HepG2 (cell line): ENCODE measurements around the gene PKMYT1. TPM values are rescaled to one million over a fixed set of nuclear protein-coding genes. Genes with fewer than 3 reads are reported as not detected.

Source experiments
- CAMTA2 ChIP-seq: sonication (generic); formaldehyde crosslinking; IDR thresholded peaks from 2 replicates; pipeline ENCODE4 v1.4.0; 2020; ENCODE audit warnings: mild to moderate bottlenecking, missing genetic modification reagents, borderline replicate concordance
- RELA ChIP-seq: sonication (generic); formaldehyde crosslinking; IDR thresholded peaks from 2 replicates; pipeline ENCODE4 v1.4.0; 2020; ENCODE audit warnings: missing genetic modification reagents
- RFX5 ChIP-seq: IDR thresholded peaks from 2 replicates; pipeline ENCODE4 v1.6.1; 2011; ENCODE audit warnings: low read depth, low read length, improper control_type of control experiment
- SMAD9 ChIP-seq: sonication (generic); formaldehyde crosslinking; IDR thresholded peaks from 2 replicates; pipeline ENCODE4 v1.5.1; 2020; ENCODE audit warnings: mild to moderate bottlenecking, missing genetic modification reagents
- ZFP36L1 ChIP-seq: sonication (generic); formaldehyde crosslinking; IDR thresholded peaks from 2 replicates; pipeline ENCODE4 v1.8.0; 2022; ENCODE audit warnings: mild to moderate bottlenecking, missing genetic modification reagents, moderate library complexity
- ZNF350 ChIP-seq: sonication (generic); formaldehyde crosslinking; IDR thresholded peaks from 2 replicates; pipeline ENCODE4 v1.4.0; 2020; ENCODE audit warnings: mild to moderate bottlenecking, low read depth, missing genetic modification reagents, borderline replicate concordance
- ZNF496 ChIP-seq: sonication (generic); formaldehyde crosslinking; IDR thresholded peaks from 2 replicates; pipeline ENCODE4 v1.8.1; 2023; ENCODE audit warnings: mild to moderate bottlenecking, moderate library complexity, missing genetic modification reagents; ENCODE audit not compliant: insufficient replicate concordance
- ZNF549 ChIP-seq: sonication (generic); formaldehyde crosslinking; IDR thresholded peaks from 2 replicates; pipeline ENCODE4 v1.5.0; 2020; ENCODE audit warnings: missing genetic modification reagents
- ZNF558 ChIP-seq: sonication (generic); formaldehyde crosslinking; IDR thresholded peaks from 2 replicates; pipeline ENCODE4 v1.9.0; 2022; ENCODE audit warnings: mild to moderate bottlenecking, missing genetic modification reagents, borderline replicate concordance
- ZNF7 ChIP-seq: IDR thresholded peaks from 2 replicates; pipeline ENCODE4 v1.6.1; 2016; ENCODE audit warnings: missing biosample characterization, missing genetic modification reagents
- polyA plus RNA-seq, 8 experiments: library from polyadenylated mRNA; depleted of rRNA in 3 of 8; stranded (reverse) in 7 of 8; unstranded in 1 of 8; fragments of >200 nt; fragmentation: Illumina TruSeq in 4 of 8; extraction: Trizol in 4 of 8; gene quantifications; 2 replicates each; pipeline versions ENCODE4 v1.2.1 to v1.2.3, GENCODE V29; 2011 to 2016; ENCODE audit warnings: low read depth in 4 of 8, missing spikeins in 1 of 8, mixed read lengths in 1 of 8; ENCODE audit not compliant: insufficient read depth in 1 of 8
- total RNA-seq, 5 experiments: library from RNA; depleted of rRNA; stranded (reverse); fragments of >200 nt; fragmentation: Illumina TruSeq; extraction: Trizol; gene quantifications; 2 replicates each; pipeline ENCODE4 v1.2.3, GENCODE V29; 2016; ENCODE audit warnings: low read depth in 1 of 5
- TF ChIP-seq, protein P1 (sequence below): sonication (generic); formaldehyde crosslinking; IDR thresholded peaks from 2 replicates; pipeline ENCODE4 v1.4.0; 2020; ENCODE audit warnings: missing genetic modification reagents, borderline replicate concordance
- TF ChIP-seq, protein P2 (sequence below): sonication (generic); formaldehyde crosslinking; IDR thresholded peaks from 2 replicates; pipeline ENCODE4 v1.9.0; 2022; ENCODE audit warnings: missing genetic modification reagents, mild to moderate bottlenecking, borderline replicate concordance
- TF ChIP-seq, protein P3 (sequence below): sonication (generic); formaldehyde crosslinking; IDR thresholded peaks from 2 replicates; pipeline ENCODE4 v1.4.0; 2020; ENCODE audit warnings: mild to moderate bottlenecking, low read depth, missing genetic modification reagents
- TF ChIP-seq, protein P4 (sequence below): sonication (generic); formaldehyde crosslinking; IDR thresholded peaks from 2 replicates; pipeline ENCODE4 v1.9.0; 2021; ENCODE audit warnings: mild to moderate bottlenecking, missing genetic modification reagents

Gene PKMYT1
- total and polyA plus RNA-seq, 2 of the 13 experiments (the other 11 are each of a cell fraction or from before 2014, with no cell fraction given) = 7.0 to 27.8 TPM

DNA sequence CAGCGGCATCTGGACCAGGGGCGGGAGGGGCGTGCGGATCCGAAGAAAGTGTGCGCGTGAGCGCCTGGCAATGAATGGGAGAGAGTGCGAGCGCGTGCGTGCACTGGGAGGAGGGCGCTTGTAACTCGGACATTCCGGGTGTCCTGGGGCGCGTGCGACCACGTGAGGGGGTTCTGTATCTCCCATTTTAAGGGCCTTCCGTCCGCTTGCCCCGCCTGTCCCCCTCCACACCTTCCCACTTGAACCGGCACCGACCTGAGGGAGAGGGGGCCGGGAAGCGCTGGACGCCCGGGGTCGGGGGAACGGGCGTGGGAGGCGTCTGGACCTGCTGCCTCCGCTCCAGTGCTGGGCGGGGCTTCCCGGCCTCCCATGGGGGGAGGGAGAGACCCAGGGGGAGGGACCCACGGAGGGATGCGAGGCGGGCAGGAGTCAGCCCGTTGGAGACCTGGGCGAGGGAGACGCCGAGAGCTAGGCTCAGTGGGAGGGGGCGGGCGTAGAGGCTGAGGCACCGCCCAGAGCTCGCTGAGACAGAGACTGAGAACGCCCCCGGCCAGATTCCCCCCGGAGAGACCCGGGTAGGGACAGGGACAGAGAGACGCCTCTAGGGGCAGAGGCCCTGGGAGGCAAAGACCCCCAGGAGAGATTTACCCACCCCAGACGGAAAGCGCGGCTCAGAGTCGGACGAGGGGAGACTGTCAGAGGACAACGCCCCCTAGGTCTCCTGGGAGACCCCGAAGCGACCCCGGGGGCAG, 16.3 kb downstream of the PKMYT1 start, which contains the start of gene KREMEN2 (continued):
- TF ChIP-seq, protein P1, sequence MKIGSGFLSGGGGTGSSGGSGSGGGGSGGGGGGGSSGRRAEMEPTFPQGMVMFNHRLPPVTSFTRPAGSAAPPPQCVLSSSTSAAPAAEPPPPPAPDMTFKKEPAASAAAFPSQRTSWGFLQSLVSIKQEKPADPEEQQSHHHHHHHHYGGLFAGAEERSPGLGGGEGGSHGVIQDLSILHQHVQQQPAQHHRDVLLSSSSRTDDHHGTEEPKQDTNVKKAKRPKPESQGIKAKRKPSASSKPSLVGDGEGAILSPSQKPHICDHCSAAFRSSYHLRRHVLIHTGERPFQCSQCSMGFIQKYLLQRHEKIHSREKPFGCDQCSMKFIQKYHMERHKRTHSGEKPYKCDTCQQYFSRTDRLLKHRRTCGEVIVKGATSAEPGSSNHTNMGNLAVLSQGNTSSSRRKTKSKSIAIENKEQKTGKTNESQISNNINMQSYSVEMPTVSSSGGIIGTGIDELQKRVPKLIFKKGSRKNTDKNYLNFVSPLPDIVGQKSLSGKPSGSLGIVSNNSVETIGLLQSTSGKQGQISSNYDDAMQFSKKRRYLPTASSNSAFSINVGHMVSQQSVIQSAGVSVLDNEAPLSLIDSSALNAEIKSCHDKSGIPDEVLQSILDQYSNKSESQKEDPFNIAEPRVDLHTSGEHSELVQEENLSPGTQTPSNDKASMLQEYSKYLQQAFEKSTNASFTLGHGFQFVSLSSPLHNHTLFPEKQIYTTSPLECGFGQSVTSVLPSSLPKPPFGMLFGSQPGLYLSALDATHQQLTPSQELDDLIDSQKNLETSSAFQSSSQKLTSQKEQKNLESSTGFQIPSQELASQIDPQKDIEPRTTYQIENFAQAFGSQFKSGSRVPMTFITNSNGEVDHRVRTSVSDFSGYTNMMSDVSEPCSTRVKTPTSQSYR (CRISPR knock-in tag) = peak; percentile 37; the same call in 1 of the 2 replicates
- TF ChIP-seq ZNF496 (CRISPR knock-in tag) (no peak), ZNF558 (CRISPR knock-in tag) (no peak), RFX5 (no peak), ZFP36L1 (no peak), ZNF549 (CRISPR knock-in tag) (no peak), CAMTA2 (CRISPR knock-in tag) (no peak), SMAD9 (CRISPR knock-in tag) (no peak), ZNF7 (CRISPR knock-in tag) (no peak), RELA (CRISPR knock-in tag) (no peak), ZNF350 (CRISPR knock-in tag) (no peak)
- TF ChIP-seq, protein P2, sequence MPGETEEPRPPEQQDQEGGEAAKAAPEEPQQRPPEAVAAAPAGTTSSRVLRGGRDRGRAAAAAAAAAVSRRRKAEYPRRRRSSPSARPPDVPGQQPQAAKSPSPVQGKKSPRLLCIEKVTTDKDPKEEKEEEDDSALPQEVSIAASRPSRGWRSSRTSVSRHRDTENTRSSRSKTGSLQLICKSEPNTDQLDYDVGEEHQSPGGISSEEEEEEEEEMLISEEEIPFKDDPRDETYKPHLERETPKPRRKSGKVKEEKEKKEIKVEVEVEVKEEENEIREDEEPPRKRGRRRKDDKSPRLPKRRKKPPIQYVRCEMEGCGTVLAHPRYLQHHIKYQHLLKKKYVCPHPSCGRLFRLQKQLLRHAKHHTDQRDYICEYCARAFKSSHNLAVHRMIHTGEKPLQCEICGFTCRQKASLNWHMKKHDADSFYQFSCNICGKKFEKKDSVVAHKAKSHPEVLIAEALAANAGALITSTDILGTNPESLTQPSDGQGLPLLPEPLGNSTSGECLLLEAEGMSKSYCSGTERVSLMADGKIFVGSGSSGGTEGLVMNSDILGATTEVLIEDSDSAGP = no peak
- TF ChIP-seq, protein P3, sequence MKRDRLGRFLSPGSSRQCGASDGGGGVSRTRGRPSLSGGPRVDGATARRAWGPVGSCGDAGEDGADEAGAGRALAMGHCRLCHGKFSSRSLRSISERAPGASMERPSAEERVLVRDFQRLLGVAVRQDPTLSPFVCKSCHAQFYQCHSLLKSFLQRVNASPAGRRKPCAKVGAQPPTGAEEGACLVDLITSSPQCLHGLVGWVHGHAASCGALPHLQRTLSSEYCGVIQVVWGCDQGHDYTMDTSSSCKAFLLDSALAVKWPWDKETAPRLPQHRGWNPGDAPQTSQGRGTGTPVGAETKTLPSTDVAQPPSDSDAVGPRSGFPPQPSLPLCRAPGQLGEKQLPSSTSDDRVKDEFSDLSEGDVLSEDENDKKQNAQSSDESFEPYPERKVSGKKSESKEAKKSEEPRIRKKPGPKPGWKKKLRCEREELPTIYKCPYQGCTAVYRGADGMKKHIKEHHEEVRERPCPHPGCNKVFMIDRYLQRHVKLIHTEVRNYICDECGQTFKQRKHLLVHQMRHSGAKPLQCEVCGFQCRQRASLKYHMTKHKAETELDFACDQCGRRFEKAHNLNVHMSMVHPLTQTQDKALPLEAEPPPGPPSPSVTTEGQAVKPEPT (CRISPR knock-in tag) = no peak
- TF ChIP-seq, protein P4, sequence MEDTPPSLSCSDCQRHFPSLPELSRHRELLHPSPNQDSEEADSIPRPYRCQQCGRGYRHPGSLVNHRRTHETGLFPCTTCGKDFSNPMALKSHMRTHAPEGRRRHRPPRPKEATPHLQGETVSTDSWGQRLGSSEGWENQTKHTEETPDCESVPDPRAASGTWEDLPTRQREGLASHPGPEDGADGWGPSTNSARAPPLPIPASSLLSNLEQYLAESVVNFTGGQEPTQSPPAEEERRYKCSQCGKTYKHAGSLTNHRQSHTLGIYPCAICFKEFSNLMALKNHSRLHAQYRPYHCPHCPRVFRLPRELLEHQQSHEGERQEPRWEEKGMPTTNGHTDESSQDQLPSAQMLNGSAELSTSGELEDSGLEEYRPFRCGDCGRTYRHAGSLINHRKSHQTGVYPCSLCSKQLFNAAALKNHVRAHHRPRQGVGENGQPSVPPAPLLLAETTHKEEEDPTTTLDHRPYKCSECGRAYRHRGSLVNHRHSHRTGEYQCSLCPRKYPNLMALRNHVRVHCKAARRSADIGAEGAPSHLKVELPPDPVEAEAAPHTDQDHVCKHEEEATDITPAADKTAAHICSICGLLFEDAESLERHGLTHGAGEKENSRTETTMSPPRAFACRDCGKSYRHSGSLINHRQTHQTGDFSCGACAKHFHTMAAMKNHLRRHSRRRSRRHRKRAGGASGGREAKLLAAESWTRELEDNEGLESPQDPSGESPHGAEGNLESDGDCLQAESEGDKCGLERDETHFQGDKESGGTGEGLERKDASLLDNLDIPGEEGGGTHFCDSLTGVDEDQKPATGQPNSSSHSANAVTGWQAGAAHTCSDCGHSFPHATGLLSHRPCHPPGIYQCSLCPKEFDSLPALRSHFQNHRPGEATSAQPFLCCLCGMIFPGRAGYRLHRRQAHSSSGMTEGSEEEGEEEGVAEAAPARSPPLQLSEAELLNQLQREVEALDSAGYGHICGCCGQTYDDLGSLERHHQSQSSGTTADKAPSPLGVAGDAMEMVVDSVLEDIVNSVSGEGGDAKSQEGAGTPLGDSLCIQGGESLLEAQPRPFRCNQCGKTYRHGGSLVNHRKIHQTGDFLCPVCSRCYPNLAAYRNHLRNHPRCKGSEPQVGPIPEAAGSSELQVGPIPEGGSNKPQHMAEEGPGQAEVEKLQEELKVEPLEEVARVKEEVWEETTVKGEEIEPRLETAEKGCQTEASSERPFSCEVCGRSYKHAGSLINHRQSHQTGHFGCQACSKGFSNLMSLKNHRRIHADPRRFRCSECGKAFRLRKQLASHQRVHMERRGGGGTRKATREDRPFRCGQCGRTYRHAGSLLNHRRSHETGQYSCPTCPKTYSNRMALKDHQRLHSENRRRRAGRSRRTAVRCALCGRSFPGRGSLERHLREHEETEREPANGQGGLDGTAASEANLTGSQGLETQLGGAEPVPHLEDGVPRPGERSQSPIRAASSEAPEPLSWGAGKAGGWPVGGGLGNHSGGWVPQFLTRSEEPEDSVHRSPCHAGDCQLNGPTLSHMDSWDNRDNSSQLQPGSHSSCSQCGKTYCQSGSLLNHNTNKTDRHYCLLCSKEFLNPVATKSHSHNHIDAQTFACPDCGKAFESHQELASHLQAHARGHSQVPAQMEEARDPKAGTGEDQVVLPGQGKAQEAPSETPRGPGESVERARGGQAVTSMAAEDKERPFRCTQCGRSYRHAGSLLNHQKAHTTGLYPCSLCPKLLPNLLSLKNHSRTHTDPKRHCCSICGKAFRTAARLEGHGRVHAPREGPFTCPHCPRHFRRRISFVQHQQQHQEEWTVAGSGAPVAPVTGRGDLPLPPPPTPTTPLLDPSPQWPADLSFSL = no peak
